Smooth muscle cell of the brain vasculature (primary cell): ENCODE results near the gene DSCAML1.

Experiments
- DNase-seq: peaks from one replicate; pipeline ENCODE4 v3.0.0-alpha.2; 2012; ENCODE audit warnings: low read depth, low spot score

The DSCAML1 gene

DNA sequence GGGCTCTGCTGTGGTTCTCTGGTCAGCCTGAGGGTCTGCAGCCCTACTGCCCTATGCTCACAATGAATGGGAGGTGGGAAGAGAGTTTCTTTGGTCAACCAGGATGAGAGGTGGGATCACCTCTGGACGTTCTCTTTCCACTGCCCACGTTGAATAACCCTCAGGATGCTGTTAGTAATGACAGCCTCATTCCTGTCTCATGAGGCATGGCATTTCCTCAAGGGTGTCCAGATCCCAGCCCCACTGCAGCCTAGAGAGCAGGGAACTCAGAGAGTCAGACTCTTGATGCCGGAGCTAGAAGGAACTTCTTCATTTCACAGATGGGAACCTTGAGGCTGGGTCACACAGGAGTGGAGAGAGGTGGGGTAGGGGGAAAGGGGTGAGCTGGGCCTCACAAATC lies 273.3 kb downstream of the DSCAML1 start:
- DNase-seq, result no peak

DNA sequence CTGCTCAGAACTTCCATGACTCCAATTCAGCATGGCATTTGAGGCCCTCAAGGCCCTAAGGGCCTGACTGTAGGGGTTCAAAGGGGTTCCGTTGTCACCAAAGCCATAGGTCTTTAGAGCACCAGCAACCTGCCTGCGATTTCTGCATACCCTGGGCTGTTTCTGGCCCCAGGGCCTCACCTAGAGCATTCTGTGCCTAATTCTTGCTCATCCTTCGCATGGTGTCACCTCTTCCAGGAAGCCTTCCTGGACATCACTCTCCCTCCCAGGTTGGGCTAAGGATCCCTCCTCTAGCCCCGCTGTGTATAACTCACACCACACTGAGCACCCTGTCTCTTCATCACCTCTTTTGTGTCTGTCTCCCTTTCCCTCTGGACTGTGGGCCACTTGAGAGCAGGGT lies 275.0 kb downstream of the DSCAML1 start:
- no peak for DNase-seq

DNA sequence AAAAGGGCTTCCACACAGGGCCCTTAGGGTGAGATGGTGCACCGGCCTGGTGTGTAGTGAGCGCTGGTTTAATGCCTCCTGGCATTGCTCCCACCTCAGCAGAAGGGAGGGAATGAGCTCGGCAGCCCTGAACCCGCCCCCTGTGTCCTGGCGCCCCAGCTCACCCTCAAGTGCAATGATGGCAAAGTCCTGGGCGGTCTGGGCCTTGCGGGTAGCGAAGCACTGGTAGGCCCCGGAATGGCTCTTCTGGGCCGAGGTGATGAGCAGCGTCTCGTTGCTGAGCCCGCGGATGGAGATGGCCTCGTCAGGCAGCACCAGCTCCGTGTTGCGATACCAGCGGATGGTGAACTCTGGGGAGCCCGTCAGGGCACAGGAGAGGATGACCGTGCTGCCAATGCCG lies 276.1 kb downstream of the DSCAML1 start:
- no peak for DNase-seq

DNA sequence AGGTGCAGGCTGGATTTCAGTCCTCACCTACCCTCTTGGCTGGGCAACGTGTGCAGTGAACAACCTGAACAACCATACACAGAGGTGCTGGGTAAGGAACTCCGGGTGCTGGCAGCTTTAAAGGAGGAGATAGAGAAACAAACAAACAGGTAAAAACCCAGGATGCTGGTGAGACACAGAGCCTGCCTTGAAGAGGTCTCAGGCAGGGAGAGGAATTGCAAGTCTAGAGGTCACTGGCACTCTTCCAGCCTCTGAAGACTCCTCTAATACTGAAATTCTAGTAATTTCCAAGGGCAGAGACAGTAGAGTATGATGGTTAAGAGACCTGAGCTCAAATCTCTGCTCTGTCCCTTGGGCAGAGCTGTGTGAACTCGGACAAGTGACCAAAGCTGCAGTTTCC lies 276.8 kb downstream of the DSCAML1 start:
- no peak for DNase-seq

DNA sequence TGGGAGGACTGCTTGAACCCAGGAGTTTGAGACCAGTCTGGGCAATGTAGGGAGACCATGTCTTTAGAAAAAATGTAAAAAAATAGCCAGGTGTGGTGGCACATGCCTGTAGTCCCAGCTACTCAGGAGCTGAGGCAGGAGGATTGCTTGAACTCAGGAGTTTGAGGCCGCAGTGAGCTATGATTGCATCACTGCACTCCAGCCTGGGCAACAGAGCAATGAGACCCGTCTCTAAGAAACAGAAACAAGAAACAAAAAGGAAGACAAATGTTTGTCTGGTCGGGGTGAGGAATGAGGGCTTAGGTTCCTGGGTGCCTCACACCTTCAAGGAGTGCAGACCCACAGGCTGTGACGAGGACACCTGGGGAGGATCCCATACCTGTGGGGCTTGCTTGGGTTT lies 277.4 kb downstream of the DSCAML1 start:
- DNase-seq, result no peak

DNA sequence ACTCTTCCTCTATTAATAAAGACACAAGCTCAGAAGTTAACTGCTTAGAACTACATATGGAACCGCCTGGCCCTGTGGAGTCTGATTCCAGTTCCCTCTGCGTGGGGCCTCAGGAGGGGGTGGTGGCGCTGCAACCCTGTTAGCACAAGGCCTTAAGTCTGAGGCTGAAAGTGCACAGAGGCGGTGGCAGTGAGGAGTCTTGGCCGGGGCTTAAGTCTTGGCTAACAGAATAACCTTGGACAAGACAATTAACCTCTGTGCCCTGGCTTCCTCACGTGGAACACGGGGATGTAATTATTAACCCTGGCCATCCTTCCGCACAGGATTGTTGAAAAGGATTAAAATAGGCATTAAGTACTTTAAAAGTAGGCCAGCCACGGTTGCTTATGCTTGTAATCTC lies 277.8 kb downstream of the DSCAML1 start:
- no peak for DNase-seq

DNA sequence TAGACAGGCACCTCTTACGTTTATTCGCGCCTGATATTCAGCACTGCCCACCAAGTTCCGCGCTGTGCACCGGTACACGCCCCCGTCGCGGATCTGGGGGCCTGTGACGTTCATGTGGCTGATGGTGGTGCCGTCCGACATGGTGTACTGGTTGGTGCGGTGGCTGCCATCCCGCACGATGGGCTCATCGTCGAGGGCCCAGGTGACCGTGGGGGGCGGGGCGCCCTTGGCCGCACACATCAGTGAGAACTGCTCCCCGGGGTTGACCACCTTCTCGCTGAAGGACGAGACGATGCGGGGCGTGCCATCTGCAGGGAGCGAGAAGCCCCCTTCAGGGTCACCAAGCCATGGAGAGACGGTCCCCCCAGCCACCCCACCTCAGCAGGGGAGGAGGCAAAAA lies 278.6 kb downstream of the DSCAML1 start:
- no peak for DNase-seq

DNA sequence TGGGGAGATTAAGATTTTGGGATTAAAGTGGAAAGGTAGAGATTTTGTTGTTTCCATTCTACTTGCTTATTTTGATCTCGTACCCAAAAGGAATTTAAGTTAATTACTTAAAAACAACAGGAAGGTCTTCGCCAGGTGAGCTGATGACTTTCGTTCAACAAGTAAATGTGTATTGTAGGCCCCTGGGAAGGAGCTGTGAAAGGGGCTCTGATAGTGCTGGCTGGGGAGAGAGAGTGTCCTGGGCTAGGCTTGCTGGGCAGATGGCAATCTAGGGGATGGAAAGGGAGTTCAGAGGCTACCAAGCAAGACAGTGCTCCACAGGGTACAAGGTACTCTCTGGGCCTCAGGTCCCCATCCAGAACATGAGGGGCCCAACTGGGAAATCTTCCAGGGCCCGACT lies 279.9 kb downstream of the DSCAML1 start:
- DNase-seq, result no peak

DNA sequence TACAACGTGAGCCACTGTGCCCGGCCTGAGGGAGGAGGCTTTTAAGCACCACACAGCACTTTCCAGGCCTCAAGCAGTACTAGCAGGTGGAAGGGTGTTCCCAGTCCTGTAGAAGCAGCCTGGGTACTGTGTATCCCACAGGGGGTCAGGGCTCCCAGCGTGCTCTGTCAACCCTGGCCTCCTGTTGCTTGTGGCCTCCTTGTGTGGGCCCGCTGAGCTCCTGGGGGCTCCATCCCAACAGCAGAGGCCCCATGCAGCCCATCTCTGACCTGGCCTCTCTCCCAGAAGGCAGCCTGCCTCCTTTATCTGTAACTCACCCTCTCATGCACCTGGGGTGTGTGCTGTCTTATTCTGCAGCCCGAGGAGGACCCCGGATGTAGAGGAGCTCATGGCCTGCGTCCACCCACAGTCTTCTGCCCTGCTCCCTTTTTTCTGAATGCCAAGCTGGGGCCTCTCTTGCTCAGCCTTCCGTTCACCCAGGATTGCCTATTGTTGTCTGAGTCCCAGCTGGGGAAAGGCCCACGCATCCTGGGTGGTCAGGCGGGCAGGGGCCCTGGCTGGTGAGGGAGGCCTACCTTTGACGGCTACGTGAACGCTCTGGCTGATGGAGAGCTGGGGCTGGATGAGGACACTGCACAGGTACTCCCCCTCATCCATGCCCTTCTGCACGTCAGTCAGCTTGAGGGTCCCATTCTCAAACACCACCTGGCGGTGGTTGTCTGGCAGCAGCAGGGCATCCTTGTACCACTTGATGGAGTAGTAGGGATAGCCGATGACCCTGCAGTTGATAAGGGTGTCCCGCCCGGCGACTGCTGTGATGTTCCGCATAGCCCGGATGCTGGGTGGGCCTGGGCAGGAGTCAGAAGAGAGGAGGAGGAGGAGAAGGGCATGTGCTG lies 280.9 kb downstream of the DSCAML1 start:
- DNase-seq, result no peak

DNA sequence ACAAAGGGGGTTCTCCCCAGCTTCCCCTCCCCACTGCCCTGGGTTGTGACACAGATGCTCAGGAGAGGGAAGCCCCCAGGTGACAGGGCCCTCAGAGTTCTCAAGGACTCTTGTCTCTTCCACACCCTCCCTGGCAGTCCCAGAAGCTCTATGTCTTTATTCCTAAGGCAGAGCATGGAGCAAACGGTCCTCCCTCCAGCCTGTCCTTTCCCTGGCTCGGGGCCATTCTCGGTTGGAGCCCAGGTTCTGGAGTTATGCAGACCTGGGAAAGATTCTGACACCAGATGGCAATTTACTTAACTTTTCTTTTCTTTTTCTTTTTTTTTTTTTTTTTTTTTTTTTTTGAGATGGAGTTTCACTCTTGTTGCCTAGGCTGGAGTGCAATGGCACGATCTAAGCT lies 282.8 kb downstream of the DSCAML1 start:
- DNase-seq, result no peak

DNA sequence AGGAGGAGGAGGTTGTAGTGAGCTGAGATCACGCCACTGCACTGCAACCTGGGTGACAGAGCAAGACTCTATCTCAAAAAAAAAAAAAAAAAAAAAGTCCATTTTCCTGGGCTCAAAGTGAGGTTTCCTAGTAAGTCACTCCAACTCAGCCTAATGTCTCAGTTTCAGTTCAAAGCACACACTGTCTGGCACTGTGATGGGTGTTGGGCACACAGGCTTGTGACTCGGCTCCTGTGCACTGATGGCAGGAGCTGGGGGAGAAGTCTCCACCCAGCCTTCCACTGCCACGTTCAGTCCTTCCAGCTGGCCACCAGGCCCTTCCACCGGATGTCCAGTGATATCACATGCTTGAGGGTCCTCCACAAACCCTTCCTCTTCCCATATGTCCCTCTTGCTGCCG lies 283.4 kb downstream of the DSCAML1 start:
- no peak for DNase-seq

DNA sequence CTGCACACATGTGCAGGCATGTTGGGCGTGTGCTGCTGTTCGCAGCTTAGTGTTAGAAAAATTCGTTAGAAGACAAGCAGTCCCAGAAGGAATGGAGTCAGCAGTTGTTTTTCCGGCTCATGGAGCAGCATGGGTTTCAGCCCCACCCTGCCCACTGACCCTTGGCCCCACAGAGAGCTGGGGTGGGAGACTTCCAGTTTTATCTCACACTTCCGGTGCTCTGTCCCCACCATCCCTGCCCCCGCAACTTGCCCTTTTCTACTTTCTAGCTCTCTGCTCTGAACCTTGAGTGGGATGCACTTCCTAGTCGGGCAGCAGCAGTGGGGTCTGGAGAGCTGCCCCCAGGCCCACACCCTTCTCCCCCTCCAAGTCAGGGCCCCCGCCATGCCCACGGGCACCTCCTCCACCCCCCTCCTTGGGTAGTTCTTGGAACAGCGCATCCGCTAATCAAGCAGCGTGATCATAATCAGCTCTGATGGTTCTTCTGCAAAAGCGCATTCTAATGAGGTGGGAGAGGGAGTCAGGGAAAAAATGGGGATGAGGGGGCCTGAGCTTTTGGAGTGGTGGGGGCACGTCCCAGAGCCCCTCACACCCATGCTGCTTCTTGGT lies 285.0 kb downstream of the DSCAML1 start:
- no peak for DNase-seq

DNA sequence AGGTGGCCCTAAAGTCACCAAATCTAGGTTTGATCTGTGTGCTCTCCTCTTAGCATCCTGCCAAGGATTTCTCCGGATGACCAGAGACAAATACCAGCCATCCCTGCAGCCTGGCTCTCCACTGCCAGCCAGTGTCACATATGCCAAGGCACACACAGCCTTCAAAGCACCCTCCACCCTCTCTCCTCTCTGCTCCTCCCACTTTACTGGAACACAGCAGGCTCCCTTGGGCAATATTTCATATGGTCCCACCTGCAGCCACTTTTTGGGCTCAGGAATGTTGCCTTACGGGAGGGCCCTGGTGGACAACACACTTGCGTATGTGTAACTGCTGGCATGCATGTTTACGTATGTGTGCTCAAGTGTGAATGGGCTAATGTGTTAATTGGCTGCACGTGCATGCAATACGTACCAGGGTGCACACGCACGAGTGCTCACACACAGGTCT lies 285.5 kb downstream of the DSCAML1 start:
- no peak for DNase-seq

DNA sequence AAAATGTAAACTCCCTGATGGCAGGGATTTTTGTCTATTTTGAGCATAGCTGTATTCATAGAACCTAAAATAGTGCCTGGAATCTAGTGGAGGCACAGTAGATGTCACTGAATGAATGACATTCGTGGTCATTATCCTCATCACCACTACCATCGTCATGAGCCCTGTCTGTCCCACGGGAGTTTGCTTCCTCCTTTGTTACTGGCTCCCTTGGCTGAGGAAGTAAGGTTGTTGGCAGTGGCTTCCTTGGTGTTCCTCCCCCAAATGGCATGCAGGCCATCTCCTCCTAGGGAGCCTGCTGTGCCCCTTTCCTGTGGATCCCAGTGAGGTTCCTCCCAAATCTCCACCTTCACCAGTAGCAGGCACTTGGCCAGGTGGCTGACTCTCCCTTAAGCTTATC lies 286.4 kb downstream of the DSCAML1 start:
- DNase-seq, result no peak

DNA sequence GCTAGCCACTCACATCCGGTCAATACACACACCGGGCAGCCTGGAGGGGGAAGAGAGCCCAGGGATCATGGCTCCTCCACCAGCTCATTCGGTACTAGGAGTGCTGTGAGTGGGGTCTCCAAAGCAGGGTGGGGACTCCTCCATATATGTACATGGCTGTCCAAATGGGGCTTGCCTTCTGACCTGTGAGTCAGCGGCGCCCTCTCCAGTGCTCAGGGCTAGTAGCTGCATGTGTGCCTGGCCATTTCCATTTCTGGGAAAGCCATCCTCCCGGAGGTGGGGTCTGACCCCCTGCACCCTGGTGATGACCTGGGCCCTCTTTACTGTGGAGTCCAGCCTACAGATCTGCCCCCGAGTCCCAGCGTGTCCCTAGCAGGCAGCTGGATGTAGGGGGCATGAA lies 287.5 kb downstream of the DSCAML1 start:
- no peak for DNase-seq

DNA sequence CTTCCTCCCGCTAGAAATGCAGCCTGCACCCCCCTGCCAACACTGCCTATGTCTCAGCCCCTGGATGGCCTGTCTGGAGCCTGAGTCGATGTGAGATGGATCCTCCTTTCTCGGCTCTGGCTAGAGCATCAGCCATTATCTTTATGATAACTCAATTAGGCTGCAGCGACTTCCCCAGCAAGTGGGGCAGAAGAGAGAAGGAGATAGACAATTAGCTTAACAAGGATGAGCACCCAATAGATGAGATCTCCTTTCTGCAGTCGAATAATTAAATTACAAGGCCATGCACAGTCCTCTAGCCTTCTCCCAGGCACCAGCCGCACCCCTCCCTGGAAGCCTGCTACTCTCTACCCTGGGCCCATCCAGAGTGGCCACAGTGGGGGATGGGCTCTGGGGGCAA lies 290.0 kb downstream of the DSCAML1 start:
- no peak for DNase-seq

DNA sequence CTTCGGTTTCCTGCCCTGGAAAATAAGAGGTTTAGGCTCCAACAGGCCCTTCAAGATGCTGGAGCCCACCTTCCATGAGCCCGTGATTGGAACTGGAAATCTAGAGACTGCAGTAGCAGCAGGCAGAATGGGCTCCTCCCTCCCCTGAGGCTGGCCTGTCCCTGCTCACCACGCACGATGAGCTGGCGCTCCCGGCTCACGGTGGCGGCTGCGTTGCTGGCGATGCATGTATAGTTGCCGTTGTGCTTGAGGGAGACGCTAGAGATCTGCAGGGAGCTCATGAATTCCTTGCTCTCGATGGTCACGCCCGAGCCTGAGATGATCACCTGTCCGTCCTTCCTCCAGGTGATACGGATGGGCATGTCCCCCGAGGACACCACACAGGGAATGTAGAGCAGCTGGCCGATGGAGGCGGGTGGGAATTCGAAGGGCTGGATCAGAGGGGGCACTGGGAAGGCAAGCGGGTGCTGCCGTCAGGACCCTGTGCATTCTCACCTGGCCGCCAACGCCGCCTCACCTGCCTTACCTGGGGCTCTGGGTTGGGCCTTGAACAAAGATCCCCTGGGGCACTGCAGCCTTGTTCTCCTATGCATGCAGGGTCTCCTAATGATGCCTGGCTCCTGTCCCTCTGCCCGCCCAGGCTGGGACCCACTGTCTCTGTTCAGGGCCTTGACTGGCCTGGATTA lies 291.6 kb downstream of the DSCAML1 start:
- no peak for DNase-seq

DNA sequence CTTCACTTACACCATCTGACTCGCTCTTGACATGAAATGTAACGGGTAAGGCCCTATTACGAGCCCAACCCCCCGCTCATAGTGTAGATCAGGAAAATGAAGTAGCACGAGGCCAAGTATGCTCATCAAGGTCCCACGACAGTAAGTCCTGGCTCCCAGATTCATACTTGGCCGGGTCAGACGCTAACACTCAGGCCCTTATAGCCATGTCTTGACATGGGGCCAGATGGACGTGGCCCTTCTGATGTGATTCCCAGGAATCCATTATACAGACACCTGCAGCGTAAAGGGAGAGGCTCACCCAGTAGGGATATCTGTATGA lies 294.3 kb downstream of the DSCAML1 start:
- DNase-seq, result no peak

DNA sequence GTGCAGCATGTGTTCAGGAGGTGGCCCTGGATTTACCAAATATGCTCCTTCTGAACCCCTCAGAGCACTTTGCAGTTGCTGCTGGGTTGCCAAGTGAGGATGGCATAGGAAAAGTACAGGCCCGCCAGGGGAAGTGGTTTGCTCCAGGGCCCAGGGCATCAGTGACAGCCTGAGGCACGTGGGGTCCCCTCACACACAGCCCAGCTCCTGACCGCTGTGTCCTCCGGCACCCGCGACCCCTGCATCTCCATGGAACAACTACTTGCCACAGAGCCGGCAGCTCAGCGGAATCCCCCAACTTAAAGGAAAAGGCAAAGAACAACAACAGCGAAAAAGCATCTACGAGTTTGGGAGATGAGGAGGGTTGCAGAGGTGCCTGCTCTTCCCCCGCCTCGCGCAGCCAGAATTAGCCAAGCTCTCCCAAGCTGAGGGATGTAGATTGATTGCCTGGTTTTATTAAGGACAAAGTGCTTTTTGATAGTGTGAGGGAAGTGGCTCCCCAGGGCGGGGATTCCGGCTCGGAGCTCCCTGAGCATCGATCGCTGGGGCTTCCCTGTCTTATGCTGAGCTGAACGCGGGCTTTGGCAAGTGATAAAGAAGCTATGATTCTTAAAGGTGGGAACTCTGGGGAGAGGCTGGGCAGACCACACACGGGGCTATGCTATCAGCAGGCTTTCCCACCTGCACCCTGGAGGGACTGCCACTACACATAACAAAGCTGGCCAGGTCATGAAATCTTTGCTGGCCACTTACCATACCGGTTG lies 294.8 kb downstream of the DSCAML1 start:
- DNase-seq, result no peak

DNA sequence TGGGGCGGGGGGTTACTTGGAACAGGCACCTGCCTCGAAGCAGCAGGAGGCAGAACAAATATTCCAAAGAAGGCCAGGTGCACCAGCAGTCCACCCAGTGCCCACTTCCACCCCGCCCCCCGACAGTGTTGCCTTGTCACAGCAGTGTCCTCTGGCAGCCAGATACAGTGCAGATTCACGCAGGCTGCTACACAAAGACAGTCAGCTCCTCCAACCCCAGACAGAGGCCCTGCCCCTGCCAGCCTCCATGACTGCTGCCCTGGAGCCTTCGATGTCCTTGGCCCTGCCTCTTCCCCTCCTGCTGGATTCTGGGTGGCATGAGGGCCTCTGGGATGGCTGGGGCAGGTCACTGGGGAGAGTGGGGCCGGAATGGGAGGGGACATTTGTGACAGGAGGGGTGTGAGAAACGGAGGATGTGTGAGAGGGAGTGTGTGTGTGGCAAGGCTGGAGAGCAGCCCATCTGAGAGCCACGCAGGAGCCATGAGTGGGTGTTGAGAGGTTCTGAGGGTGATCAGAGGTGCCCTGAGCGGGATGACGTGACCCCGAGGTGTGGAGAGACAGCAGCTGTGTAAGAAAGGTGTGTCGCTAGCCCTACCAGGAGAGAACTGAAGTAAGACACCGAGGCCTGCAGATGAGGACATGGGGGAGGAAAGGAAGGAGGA lies 295.6 kb downstream of the DSCAML1 start:
- no peak for DNase-seq

DNA sequence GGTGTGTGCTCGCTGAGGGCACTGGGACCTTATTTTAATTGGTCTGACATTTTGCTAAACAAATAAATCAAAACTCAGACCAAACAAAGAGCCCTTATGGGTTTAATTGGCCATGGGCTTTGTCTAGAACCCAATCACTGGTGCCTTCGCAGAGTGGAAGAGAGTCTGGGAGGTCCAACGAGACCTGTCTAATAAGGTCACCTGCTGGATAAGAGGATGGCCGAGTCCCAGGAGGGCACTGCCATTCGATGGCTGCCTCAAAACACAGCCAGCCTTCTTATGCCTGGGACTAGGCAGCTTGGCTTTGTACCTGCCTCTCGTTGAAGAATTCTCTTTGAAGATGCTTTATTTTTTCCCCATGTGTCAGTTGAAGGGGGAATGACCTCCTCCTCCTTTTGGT lies 298.2 kb downstream of the DSCAML1 start:
- DNase-seq, result no peak
